ENCODE measurements around the gene TRIM72.

GRCh38 chr16:31196324-31197088 lies 17.4 kb upstream of the TRIM72 start:
- TF ChIP-seq CTCF (IDR thresholded peaks at IDR 0.05): no peak
- no peak for TF ChIP-seq POLR2A (IDR thresholded peaks at IDR 0.05)
